Heart left ventricle (tissue), 16 donors: ENCODE measurements around the gene KRTAP7-1. TPM values are rescaled to one million over a fixed set of nuclear protein-coding genes. Genes with fewer than 3 reads are reported as not detected.
A peak's percentile ranks its signal among the peaks of the same experiment; 100 is the strongest.

Experiments
- ATAC-seq, 4 donors: fragments of 200-7000 bp; cut with Tn5 transposase; one replicate each; pipeline ENCODE4 v1.9.1; 2020 to 2022; ENCODE audit warnings: moderate library complexity in 4 of 4, mild to moderate bottlenecking in 3 of 4, moderate number of reproducible peaks in 1 of 4
- DNase-seq, 5 donors: peaks; one replicate each; pipeline ENCODE4 v3.0.0-alpha.2; 2020
- H3K27ac ChIP-seq, 12 donors: fragments of 200-600 bp; sonication (generic) in 4 of 12; one replicate each; pipeline versions ENCODE4 v1.5.0 to v1.8.0; 2016 to 2022; ENCODE audit warnings: mild to moderate bottlenecking in 2 of 12
- H3K27me3 ChIP-seq, 9 donors: fragments of 200-600 bp; sonication (generic) in 2 of 9; one replicate each; pipeline versions ENCODE4 v1.5.1 to v1.8.0; 2016 to 2022; ENCODE audit warnings: mild to moderate bottlenecking in 3 of 9
- H3K36me3 ChIP-seq, 9 donors: fragments of 200-600 bp; sonication (generic) in 2 of 9; one replicate each; pipeline versions ENCODE4 v1.5.0 to v1.8.0; 2018 to 2022; ENCODE audit warnings: mild to moderate bottlenecking in 2 of 9
- H3K4me1 ChIP-seq, 12 donors: fragments of 200-600 bp; sonication (generic) in 4 of 12; one replicate each; pipeline versions ENCODE4 v1.5.0 to v1.8.0; 2016 to 2022; ENCODE audit warnings: mild to moderate bottlenecking in 3 of 12
- H3K4me3 ChIP-seq, 12 donors: fragments of 200-600 bp; sonication (generic) in 4 of 12; one replicate each; pipeline versions ENCODE4 v1.5.0 to v1.8.0; 2017 to 2022; ENCODE audit warnings: mild to moderate bottlenecking in 9 of 12, moderate library complexity in 4 of 12
- H3K9me3 ChIP-seq, 12 donors: fragments of 200-600 bp; sonication (generic) in 4 of 12; one replicate each; pipeline versions ENCODE4 v1.5.0 to v1.8.0; 2016 to 2022; ENCODE audit warnings: mild to moderate bottlenecking in 1 of 12
- POLR2A ChIP-seq, 2 donors: fragments of 450-650 bp; IDR thresholded peaks; one replicate each; pipeline ENCODE4 v1.6.1; 2017; ENCODE audit warnings: antibody characterized with exemption in 2 of 2, mild to moderate bottlenecking in 2 of 2, moderate library complexity in 2 of 2
- WGBS, 4 donors: extraction: QIAGEN DNeasy Blood & Tissue Kit in 2 of 4; methylation state at CpG; one replicate each; pipeline versions ENCODE4 v1.1.5 to v1.1.7; 2013 to 2018; 5-methylcytosine and 5-hydroxymethylcytosine counted together
- intact Hi-C, 10 donors: fragments of 100-400 bp; cut with DNase I; formaldehyde crosslinking; loops; one replicate each; pipeline versions ENCODE4 v1.11.1 to v1.14.2; 2022
- polyA plus RNA-seq, 2 donors: library from polyadenylated mRNA; stranded (reverse); fragments of 200-250 nt; gene quantifications; one replicate each; pipeline ENCODE4 v1.2.3, GENCODE V29; 2013
- total RNA-seq, 9 donors: library from RNA; depleted of rRNA in 2 of 9; stranded (reverse); fragments of >200 nt in 2 of 9; fragmentation: NEBNext Ultra II Directional in 3 of 9; extraction: Animal tissue kit (Norgen Biotek cat#: 25700) in 3 of 9; gene quantifications; one replicate each; pipeline versions ENCODE4 v1.1.0 to v1.2.4, GENCODE V29; 2016 to 2023
- TF ChIP-seq, protein P1 (sequence below), 12 donors: fragments of 200-600 bp; sonication (generic) in 4 of 12; IDR thresholded peaks; one replicate each; pipeline versions ENCODE4 v1.5.0 to v1.8.0; 2018 to 2022; ENCODE audit warnings: antibody characterized with exemption in 12 of 12, mild to moderate bottlenecking in 5 of 12
- donor health status: ischemic (EF 13 %, LVEDD 7.1; RV severe dilation, severe dysfunction).
- donor health status: healthy with polysubstance abuse.
- donor health status: DM: no; HTN: yes; CAD: no.
- donor health status: DM: no; HTN: no; CAD: no.
- donor health status: ischemic (EF 25% LVEDD 6.9; RV normal size, moderate dysfunction).
- donor health status: ischemic (EF 25% LVEDD 5.7; RV mildly dilated, moderate dysfunction).
- donor health status: healthy.
- donor health status: DM: yes; HTN: yes; CAD: no.
- donor health status: ischemic (EF 35%, LVEDD 5.7; RV mildly dilated, moderate dysfunction).
- donor health status: nonischemic (EF 11% LVEDD 7.7; RV severe dilation, severe dysfunction).
- donor health status: DM: yes; HTN: yes; CAD: no.
- donor health status: PGD.
- donor health status: ischemic (EF 29% LVEDD 5.4; RV normal size, mild dysfunction).
- donor health status: nonischemic (EF 23%, LVEDD 6.1; RV moderate dilation, normal function).

Gene KRTAP7-1
- total and polyA plus RNA-seq, 11 donors = not detected

DNA sequence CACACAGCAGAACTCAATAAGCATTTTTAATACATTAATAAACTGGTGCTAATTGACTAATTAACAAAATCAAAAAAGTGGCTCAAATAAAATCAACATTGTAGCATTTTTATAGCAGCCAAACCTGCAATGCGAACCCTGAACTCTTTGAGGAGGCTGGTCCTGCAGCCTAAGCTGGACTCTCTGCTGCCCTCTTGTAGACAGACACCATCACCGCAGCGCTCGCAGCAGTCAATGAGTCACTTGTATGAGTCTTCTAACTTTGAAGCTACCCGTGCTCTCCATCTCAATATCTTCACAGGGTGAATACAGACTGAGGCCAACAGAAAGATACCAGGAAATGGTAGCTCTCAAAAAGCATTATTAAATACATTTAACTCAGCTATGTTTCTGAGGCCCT, 9.7 kb upstream of the KRTAP7-1 start:
- WGBS, 4 donors = 19 to 32% (median 29%) methylated on average over 5 of the region's 5 CpGs

DNA sequence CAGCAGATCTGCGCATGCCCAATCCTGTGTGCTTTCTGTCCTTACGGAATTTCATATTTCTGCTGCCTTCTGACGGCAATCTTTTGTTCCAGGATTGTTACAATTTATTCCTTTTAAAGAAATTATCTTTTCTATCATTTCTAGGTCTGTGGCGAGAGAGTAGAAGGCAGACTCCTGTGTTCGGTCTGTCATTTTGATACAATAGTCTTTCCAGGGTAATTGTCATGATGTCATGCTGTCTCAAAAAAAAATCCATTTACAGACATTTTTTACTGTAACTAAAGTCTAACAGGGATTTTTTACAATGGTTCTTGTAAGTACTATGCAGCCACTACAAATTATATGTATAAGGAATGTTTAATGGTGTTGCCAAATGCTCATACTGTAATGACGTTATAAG, 9.0 kb upstream of the KRTAP7-1 start:
- ATAC-seq = no peak
- H3K4me3 ChIP-seq = no peak overlapping the region
- no peaks in the 10 kb centered on the region for H3K36me3 ChIP-seq
- WGBS, 4 donors = 86 to 92% (median 91%) methylated on average over 6 of the region's 6 CpGs
- H3K4me1 ChIP-seq = no peaks in the 10 kb centered on the region
- H3K27me3 ChIP-seq = no peaks in the 10 kb centered on the region
- no peak overlapping the region for H3K27ac ChIP-seq
- intact Hi-C loops = loop anchor here in 2 of 10 donors (5.0 to 10.0 kb wide), 3 partner anchors 146 to 246 kb away; no protein-coding TSS in a partner anchor
- no peaks in the 10 kb centered on the region for H3K9me3 ChIP-seq
- no peak for TF ChIP-seq POLR2A (IDR thresholded peaks at IDR 0.05)
- TF ChIP-seq, protein P1, sequence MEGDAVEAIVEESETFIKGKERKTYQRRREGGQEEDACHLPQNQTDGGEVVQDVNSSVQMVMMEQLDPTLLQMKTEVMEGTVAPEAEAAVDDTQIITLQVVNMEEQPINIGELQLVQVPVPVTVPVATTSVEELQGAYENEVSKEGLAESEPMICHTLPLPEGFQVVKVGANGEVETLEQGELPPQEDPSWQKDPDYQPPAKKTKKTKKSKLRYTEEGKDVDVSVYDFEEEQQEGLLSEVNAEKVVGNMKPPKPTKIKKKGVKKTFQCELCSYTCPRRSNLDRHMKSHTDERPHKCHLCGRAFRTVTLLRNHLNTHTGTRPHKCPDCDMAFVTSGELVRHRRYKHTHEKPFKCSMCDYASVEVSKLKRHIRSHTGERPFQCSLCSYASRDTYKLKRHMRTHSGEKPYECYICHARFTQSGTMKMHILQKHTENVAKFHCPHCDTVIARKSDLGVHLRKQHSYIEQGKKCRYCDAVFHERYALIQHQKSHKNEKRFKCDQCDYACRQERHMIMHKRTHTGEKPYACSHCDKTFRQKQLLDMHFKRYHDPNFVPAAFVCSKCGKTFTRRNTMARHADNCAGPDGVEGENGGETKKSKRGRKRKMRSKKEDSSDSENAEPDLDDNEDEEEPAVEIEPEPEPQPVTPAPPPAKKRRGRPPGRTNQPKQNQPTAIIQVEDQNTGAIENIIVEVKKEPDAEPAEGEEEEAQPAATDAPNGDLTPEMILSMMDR (IDR thresholded peaks at IDR 0.05) = no peak
- no peak for DNase-seq

More for the DNA sequence above, 9.7 kb upstream of the KRTAP7-1 start:
- DNase-seq (no peak), ATAC-seq (no peak)
- Histone ChIP-seq H3K36me3 (no peaks in the 10 kb centered on the region), H3K27me3 (no peaks in the 10 kb centered on the region), H3K27ac (no peak overlapping the region), H3K4me3 (no peak overlapping the region), H3K4me1 (no peaks in the 10 kb centered on the region), H3K9me3 (no peaks in the 10 kb centered on the region)
- intact Hi-C loops = loop anchor here in 2 of 10 donors (5.0 to 10.0 kb wide), 3 partner anchors 145 to 245 kb away; no protein-coding TSS in a partner anchor
- TF ChIP-seq, protein P1 (IDR thresholded peaks at IDR 0.05) = peak in 4 of 12 donors; percentile 8 to 35 (median 18)
- TF ChIP-seq POLR2A (IDR thresholded peaks at IDR 0.05) = no peak

DNA sequence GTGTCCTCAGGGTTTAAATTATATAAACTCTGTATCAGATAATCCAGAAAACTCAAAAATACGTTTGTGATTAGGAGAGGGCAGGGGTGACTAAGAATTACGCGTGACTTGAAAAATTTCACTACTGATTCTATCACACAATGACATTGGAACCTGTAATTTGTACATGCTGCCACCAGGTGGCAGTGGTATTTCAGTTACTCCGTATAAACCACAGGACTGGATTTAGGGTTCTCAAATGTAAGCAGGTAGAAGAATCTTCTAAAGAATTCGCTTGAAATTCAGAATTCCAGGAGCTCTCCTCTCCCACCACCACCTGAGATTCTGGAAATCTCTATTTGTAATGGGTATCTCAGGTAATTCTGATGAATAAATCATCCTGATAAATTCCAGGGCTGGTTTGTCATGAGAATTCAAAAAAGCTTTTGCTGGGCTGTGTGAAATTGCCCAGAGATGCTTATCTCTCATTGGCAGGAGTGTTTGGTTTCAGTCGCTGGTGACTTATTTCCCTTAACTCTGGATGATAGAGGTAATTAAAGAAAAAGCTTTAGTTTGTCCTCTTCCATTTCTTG, 1.7 kb upstream of the KRTAP7-1 start:
- no peaks in the 10 kb centered on the region for H3K27me3 ChIP-seq
- no peak for ATAC-seq
- 26 to 37% (median 30%) methylated on average over 6 of the region's 6 CpGs for WGBS, 4 donors
- no peaks in the 10 kb centered on the region for H3K4me1 ChIP-seq
- TF ChIP-seq POLR2A (IDR thresholded peaks at IDR 0.05) = no peak
- TF ChIP-seq, protein P1 (IDR thresholded peaks at IDR 0.05) = peak; percentile 17 to 65 (median 46)
- H3K27ac ChIP-seq = no peak overlapping the region
- no peak overlapping the region for H3K4me3 ChIP-seq
- no peak for DNase-seq
- intact Hi-C loops = loop anchor here in 7 of 10 donors (1.0 to 10.0 kb wide), 5 partner anchors 154 to 256 kb away; no protein-coding TSS in a partner anchor
- H3K9me3 ChIP-seq = peaks cover 0 to 18% (median 5%) of the 10 kb centered on the region in 12 donors
- no peaks in the 10 kb centered on the region for H3K36me3 ChIP-seq

DNA sequence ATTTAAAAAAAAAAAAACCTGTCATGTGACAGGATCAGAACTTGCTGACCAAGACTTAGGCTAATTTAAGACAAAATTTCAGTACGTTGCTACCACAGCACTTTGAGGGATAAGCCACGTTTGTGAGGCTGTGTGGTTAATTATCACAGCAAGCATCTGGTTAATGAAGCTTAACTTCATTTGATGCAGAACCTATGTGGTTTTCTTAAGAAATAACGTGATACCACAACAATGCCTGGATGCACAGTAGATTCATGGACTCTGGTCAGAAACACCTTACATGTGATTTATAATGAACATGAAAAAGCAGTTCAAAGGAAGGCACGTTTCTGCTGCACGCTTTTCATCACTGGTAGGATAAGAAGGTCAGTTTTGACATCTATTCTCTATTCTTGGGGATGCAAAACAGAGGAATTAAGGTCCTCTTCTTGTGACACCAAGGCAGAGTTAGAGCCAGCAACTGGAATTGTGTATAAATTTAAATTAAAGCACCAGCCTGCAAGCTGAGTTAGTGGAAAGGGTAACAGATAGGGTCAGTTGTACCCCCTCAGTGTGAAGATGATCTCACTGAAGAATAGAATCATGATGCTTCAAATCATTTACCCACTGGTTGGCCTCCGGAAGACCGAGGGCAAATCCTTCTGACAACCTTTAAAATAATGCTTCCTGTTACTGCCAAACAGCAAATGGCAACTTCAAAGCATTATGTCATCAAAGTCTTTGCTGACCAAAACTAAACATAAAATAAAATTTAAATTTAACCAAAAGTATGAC, 10.5 kb downstream of the KRTAP7-1 start:
- no peaks in the 10 kb centered on the region for H3K9me3 ChIP-seq
- 60 to 67% (median 62%) methylated on average over 7 of the region's 7 CpGs for WGBS, 4 donors
- no peak overlapping the region for H3K27ac ChIP-seq
- ATAC-seq = no peak
- H3K4me3 ChIP-seq = no peak overlapping the region
- DNase-seq = no peak
- no peaks in the 10 kb centered on the region for H3K4me1 ChIP-seq
- H3K27me3 ChIP-seq = no peaks in the 10 kb centered on the region
- TF ChIP-seq, protein P1 (IDR thresholded peaks at IDR 0.05) = no peak
- no peak for TF ChIP-seq POLR2A (IDR thresholded peaks at IDR 0.05)
- intact Hi-C loops = no loop called here
- no peaks in the 10 kb centered on the region for H3K36me3 ChIP-seq
